NT2/D1 (cell line): ENCODE results near the gene RERE.

Source experiments
- SUZ12 ChIP-seq: IDR thresholded peaks from 2 replicates; pipeline ENCODE4 v1.6.1; 2011; ENCODE audit not compliant: insufficient read length, insufficient read depth; ENCODE audit errors: extremely low read depth
- YY1 ChIP-seq: IDR thresholded peaks from 2 replicates; pipeline ENCODE4 v1.6.1; 2011; ENCODE audit not compliant: insufficient read length, insufficient read depth
- ZNF274 ChIP-seq: IDR thresholded peaks from 2 replicates; pipeline ENCODE4 v1.6.1; 2011; ENCODE audit warnings: mild to moderate bottlenecking, low read depth, low read length

DNA sequence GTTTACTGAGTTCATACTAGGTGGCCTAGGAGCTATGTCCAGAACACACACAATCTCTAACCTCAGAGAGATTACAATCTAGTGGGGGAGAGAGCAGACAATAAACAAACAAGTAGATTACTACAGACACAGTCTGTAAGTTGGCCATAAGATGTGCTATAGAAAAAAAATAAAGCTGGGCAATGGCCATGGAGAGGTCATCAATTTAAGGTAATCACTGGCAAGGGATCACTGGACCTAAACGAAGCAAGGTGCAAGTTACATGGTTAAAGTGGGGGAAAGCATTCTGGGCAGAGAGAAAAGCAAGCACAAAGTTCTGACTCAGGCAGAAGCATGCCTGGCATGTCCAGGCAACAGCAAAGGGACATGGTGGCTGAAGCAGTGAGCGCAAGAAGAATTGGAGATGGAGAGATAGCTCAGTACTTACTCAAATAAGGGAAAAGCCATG is 147.0 kb downstream of the RERE start:
- TF ChIP-seq ZNF274 (no peak), SUZ12 (no peak), YY1 (no peak)
